ENCODE data around the gene ALLC. TPM values are rescaled to one million over a fixed set of nuclear protein-coding genes. Genes with fewer than 3 reads are reported as not detected.
A peak's percentile ranks its signal among the peaks of the same experiment; 100 is the strongest.

ALLC gene
- total RNA-seq, 1 donor from 2014 or later: not detected

DNA sequence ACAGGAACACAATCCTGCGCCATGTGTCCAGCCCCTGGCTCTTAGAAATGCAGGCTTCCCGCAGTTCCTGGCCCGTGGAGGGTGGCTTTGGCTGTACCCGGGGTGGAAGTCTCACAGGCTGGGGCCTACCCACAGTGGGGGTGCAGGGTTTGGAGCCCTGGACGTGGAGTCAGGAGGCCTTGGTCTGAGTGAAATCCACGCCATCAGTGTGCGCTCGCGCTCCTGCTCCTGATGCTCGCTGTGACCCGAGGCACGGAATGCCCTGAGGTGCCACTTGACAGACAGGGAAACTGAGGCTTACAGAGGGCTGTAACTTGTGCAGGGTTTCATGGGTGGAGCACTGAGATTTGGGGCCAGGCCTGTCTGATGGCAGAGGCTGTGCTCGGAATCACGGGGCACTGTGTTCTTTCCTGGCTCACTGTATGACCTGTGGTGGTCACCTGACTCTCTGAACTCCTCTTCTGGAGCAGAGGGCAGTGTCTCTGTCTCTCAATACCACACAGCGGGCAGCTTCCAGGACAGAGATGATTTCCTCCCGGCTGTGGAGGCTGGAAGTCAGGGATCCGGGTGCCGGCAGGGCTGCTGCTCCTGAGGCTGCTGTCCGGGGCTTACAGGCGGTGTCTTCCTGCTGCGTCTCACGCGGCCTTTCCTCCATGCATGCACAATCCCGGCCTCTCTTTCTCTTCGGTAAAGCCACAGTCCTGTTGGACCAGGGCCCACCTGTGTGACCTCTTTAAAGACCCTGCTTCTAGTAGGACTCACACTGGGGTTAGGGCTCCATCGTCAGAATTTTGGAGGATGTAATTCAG is 25.9 kb upstream of the ALLC start:
- no peaks in the 10 kb centered on the region for H3K36me3 Mint-ChIP-seq (ENCODE audit: unreplicated experiment)
- DNase-seq (ENCODE audit: extremely low spot score, unreplicated experiment): peak; percentile 60
- no peaks in the 10 kb centered on the region for H3K4me1 Mint-ChIP-seq (ENCODE audit: unreplicated experiment)
- no peak overlapping the region for H3K27ac Mint-ChIP-seq (ENCODE audit: unreplicated experiment)
- H3K27me3 Mint-ChIP-seq (ENCODE audit: unreplicated experiment): no peaks in the 10 kb centered on the region
- TF ChIP-seq, protein P1, sequence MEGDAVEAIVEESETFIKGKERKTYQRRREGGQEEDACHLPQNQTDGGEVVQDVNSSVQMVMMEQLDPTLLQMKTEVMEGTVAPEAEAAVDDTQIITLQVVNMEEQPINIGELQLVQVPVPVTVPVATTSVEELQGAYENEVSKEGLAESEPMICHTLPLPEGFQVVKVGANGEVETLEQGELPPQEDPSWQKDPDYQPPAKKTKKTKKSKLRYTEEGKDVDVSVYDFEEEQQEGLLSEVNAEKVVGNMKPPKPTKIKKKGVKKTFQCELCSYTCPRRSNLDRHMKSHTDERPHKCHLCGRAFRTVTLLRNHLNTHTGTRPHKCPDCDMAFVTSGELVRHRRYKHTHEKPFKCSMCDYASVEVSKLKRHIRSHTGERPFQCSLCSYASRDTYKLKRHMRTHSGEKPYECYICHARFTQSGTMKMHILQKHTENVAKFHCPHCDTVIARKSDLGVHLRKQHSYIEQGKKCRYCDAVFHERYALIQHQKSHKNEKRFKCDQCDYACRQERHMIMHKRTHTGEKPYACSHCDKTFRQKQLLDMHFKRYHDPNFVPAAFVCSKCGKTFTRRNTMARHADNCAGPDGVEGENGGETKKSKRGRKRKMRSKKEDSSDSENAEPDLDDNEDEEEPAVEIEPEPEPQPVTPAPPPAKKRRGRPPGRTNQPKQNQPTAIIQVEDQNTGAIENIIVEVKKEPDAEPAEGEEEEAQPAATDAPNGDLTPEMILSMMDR (IDR thresholded peaks at IDR 0.05): no peak
- H3K9me3 Mint-ChIP-seq (ENCODE audit: unreplicated experiment): no peaks in the 10 kb centered on the region
- no peak overlapping the region for H3K4me3 Mint-ChIP-seq (ENCODE audit: unreplicated experiment)

DNA sequence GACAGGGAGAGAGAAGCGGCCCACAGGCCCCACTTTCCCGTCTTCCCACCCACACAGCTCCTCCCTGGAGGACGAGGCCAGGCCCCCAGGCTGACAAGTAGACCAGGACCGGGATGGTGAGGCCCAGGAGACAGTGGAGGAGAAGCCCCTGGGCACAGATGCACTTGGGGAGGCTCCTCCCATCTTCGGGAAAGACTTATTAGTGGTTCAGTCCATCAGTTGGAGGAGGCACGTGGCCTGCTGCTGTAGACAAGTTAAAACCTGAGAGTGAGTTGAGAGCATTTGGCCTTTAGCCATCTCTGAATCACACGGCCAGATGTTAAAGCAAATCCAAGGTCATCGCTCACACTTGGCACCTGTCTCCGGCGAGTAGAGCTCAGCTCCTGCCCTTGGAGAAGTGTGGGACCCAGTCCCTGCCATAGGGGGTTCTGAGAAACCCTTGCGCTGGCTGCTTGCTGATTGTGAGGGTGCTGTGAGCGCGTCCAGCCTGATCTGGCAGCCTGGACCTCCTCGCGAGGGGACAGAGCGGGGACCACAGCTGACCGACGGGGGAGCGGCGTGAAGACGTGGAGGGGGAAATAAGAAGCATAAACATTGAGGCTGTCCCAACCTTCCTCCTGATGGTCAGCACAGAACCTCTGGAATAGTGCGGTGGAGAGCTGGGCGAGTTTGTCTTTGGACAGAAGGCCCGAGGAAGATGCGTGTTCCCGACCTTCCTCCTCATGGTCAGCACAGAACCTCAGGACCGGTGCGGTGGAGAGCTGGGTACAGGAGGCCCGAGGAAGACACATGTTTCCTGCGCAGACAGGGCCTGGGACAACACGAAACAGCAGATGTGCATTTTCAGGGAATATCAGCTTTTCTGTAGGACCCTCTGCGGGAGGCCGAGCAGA is 24.7 kb upstream of the ALLC start:
- Mint-ChIP-seq H3K36me3 (ENCODE audit: unreplicated experiment) (no peaks in the 10 kb centered on the region), H3K4me1 (ENCODE audit: unreplicated experiment) (no peaks in the 10 kb centered on the region), H3K9me3 (ENCODE audit: unreplicated experiment) (no peaks in the 10 kb centered on the region), H3K27ac (ENCODE audit: unreplicated experiment) (no peak overlapping the region), H3K4me3 (ENCODE audit: unreplicated experiment) (no peak overlapping the region), H3K27me3 (ENCODE audit: unreplicated experiment) (no peaks in the 10 kb centered on the region)
- DNase-seq (ENCODE audit: extremely low spot score, unreplicated experiment): peak; percentile 84
- TF ChIP-seq, protein P1 (IDR thresholded peaks at IDR 0.05): no peak

DNA sequence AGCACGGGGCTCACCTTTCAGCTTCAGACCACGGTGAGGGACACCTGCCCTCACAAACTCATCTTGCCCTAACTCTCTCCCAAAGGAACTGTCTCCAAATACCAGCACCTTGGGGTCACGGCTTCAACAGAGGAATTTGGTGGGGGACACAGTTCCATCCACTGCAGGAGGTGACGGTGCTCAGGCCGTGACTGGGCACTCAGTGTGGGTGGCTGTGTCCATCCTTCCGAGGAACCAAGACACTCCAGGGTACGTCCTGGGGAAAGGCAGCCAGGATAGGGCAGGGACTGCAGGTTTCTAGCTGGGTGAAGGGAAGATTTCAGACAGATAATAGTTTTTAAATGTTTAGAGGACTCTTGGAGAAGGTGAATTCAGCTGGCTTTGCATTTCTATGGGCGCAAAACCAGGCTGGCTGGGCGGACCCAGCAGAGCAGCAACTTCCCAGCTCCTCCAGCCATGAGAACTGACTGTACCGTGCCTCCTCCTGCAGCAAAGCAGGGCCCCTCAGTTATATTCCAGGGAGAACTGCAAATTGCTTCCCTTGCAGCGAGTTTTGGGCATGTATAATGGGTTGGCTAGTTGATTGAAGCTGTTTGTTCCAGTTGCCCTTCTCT is 23.9 kb upstream of the ALLC start:
- TF ChIP-seq, protein P1 (IDR thresholded peaks at IDR 0.05): no peak
- no peaks in the 10 kb centered on the region for H3K27me3 Mint-ChIP-seq (ENCODE audit: unreplicated experiment)
- no peaks in the 10 kb centered on the region for H3K36me3 Mint-ChIP-seq (ENCODE audit: unreplicated experiment)
- H3K4me1 Mint-ChIP-seq (ENCODE audit: unreplicated experiment): no peaks in the 10 kb centered on the region
- H3K4me3 Mint-ChIP-seq (ENCODE audit: unreplicated experiment): no peak overlapping the region
- no peak overlapping the region for H3K27ac Mint-ChIP-seq (ENCODE audit: unreplicated experiment)
- DNase-seq (ENCODE audit: extremely low spot score, unreplicated experiment): peak; percentile 75
- no peaks in the 10 kb centered on the region for H3K9me3 Mint-ChIP-seq (ENCODE audit: unreplicated experiment)

DNA sequence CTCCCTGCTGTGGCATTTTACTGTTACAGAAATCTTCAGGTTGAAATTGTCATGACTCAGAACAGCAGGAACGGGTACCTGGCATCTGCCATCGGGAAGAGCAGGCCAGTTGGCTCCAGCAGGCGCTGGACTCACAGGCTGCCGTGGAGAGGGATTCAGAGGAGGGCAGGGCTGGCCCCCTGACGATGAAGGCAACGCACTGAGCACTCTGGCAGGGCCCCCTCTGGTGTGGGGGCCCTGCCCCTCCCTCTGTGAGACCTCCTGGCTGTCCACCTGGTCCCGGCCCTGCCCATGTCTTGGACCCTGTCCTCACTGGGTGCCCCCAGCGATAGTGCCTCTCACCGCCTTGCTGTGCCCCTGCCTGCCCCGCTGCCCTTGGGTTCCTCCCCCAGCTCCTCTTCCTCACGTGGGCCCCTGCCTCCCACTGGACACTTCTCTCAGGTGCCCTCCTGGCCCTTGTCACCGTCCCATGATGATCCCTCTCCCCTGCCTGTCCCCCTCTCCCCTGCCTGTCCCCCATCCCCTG is 23.3 kb upstream of the ALLC start:
- Mint-ChIP-seq H3K27ac (ENCODE audit: unreplicated experiment) (no peak overlapping the region), H3K9me3 (ENCODE audit: unreplicated experiment) (no peaks in the 10 kb centered on the region), H3K4me1 (ENCODE audit: unreplicated experiment) (no peaks in the 10 kb centered on the region), H3K4me3 (ENCODE audit: unreplicated experiment) (no peak overlapping the region), H3K36me3 (ENCODE audit: unreplicated experiment) (no peaks in the 10 kb centered on the region), H3K27me3 (ENCODE audit: unreplicated experiment) (no peaks in the 10 kb centered on the region)
- TF ChIP-seq, protein P1 (IDR thresholded peaks at IDR 0.05): no peak
- DNase-seq (ENCODE audit: extremely low spot score, unreplicated experiment): peak; percentile 74
